SK-N-SH (cell line): ENCODE measurements around the gene HHIPL1.

Experiments
- CTCF ChIP-seq: fragments of 200-600 bp; sonication (generic); IDR thresholded peaks from 2 replicates; pipeline ENCODE4 v1.6.1; 2017; ENCODE audit warnings: antibody characterized with exemption, mild to moderate bottlenecking, moderate library complexity
- EP300 ChIP-seq, 2 experiments: IDR thresholded peaks; 2 replicates each; pipeline versions ENCODE4 v1.4.0 to v1.6.1; 2012; ENCODE audit warnings: borderline replicate concordance in 1 of 2, low read depth in 1 of 2, low read length in 1 of 2
- EZH2phosphoT487 ChIP-seq: fragments of 200-600 bp; sonication (generic); IDR thresholded peaks from 2 replicates; pipeline ENCODE4 v1.6.1; 2017; ENCODE audit warnings: low read depth, mixed run types, mild to moderate bottlenecking, antibody characterized with exemption, moderate library complexity, borderline replicate concordance
- GABPA ChIP-seq: IDR thresholded peaks from 2 replicates; pipeline ENCODE4 v1.4.0; 2012; ENCODE audit warnings: low read depth, mild to moderate bottlenecking
- JUND ChIP-seq: IDR thresholded peaks from 2 replicates; pipeline ENCODE4 v1.4.0; 2012
- MAX ChIP-seq: IDR thresholded peaks from 2 replicates; pipeline ENCODE4 v1.4.0; 2012; ENCODE audit warnings: low read depth
- MXI1 ChIP-seq: IDR thresholded peaks from 2 replicates; pipeline ENCODE4 v1.6.1; 2012; ENCODE audit warnings: mild to moderate bottlenecking, low read depth, low read length, improper control_type of control experiment
- NFIC ChIP-seq: IDR thresholded peaks from 2 replicates; pipeline ENCODE4 v1.4.0; 2012; ENCODE audit warnings: borderline replicate concordance
- REST ChIP-seq: IDR thresholded peaks from 2 replicates; pipeline ENCODE4 v1.6.1; 2012; ENCODE audit warnings: mild to moderate bottlenecking, low read depth, low read length, moderate library complexity
- RFX5 ChIP-seq: IDR thresholded peaks from 2 replicates; pipeline ENCODE4 v1.6.1; 2012; ENCODE audit warnings: mild to moderate bottlenecking, improper control_type of control experiment, low read length
- RXRA ChIP-seq: IDR thresholded peaks from 2 replicates; pipeline ENCODE4 v1.4.0; 2012; ENCODE audit warnings: low read depth, mild to moderate bottlenecking, borderline replicate concordance
- TAF1 ChIP-seq: IDR thresholded peaks from 2 replicates; pipeline ENCODE4 v1.6.1; 2012; ENCODE audit warnings: low read depth, mild to moderate bottlenecking, low read length, moderate library complexity, borderline replicate concordance
- USF1 ChIP-seq: IDR thresholded peaks from 2 replicates; pipeline ENCODE4 v1.4.0; 2012; ENCODE audit warnings: low read depth, borderline replicate concordance
- YY1 ChIP-seq: IDR thresholded peaks from 2 replicates; pipeline ENCODE4 v1.4.0; 2012; ENCODE audit warnings: low read depth, mild to moderate bottlenecking

- TF ChIP-seq NFIC (no peak), EZH2phosphoT487 (no peak), TAF1 (no peak), CTCF (no peak), GABPA (no peak), RFX5 (no peak), EP300 (IDR thresholded peaks at IDR 0.05; ENCODE audit: borderline replicate concordance in 1 of 2, low read depth in 1 of 2, low read length in 1 of 2) (no peak), RXRA (no peak), MXI1 (no peak), JUND (no peak), USF1 (no peak), REST (no peak), YY1 (no peak), MAX (no peak)
These were observed 70.5 kb downstream of the HHIPL1 start for GRCh38 chr14:99715266-99716000.
